Measurements from ENCODE around the gene ASAP3. TPM values are rescaled to one million over a fixed set of nuclear protein-coding genes. Genes with fewer than 3 reads are reported as not detected.
A peak's percentile ranks its signal among the peaks of the same experiment; 100 is the strongest.

Gene ASAP3
- total RNA-seq, 2 experiments from 2014 or later, result 0.25 to 0.52 TPM

DNA sequence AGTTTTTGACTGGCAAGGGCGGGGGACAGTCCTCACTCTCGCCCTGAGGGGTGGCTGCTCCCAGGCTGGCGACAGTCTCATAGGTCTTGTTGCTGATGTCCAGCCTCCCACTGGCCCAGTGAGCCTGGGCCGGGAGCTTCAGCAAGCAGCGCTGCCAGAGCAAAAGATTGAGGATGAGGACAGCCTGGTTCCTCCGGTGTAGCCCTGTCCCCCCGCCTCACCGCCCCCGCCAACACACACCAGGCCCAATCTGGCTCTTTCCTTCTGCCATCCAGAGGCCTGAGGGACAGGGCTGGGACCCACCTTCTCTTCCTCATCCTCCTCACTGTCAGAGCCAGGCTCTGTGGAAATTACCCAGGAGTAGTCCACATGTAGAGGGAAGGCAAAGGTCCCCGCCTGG, 50.9 kb downstream of the ASAP3 start:
- Mint-ChIP-seq H3K4me1 (no peaks in the 10 kb centered on the region), H3K27ac (no peak overlapping the region), H3K36me3 (ENCODE audit: low read depth) (no peaks in the 10 kb centered on the region), H3K4me3 (no peak overlapping the region), H3K27me3 (peaks cover 11% of the 10 kb centered on the region), H3K9me3 (no peaks in the 10 kb centered on the region)
- ChIA-PET CTCF (interaction anchor here (0.7 to 2.1 kb wide), 3 partner anchors 12 to 111 kb away, joined by 3 to 4 read pairs (median 3); no protein-coding TSS in a partner anchor), POLR2A (no interaction called here)
- DNase-seq, result no peak

GRCh38 chr1:23431431-23431830, 52.5 kb downstream of the ASAP3 start:
- ChIA-PET POLR2A (no interaction called here), CTCF (no interaction called here)
- H3K27ac Mint-ChIP-seq, result no peak overlapping the region
- DNase-seq, result no peak
- no peaks in the 10 kb centered on the region for H3K9me3 Mint-ChIP-seq
- H3K27me3 Mint-ChIP-seq, result peaks cover 15% of the 10 kb centered on the region
- H3K36me3 Mint-ChIP-seq (ENCODE audit: low read depth), result no peaks in the 10 kb centered on the region
- no peaks in the 10 kb centered on the region for H3K4me1 Mint-ChIP-seq
- H3K4me3 Mint-ChIP-seq, result no peak overlapping the region

DNA sequence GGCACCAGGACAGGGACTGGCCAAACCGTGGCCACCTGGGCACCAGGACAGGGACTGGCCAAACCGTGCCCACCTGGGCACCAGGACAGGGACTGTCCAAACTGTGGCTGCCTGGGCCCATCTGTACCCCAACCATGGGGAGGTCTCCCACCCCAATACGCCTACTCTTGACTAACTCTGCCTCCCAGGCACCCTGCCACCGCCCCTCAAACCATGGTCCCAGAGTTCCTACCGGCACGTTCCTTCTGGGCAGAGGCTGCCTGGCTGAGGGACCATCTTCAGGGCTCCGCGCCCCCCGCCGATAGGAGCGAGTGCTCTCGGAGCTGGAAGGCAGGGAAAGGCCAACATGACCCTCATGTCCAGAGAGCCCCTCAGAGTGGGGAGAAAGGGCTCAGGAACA, 53.2 kb downstream of the ASAP3 start:
- Mint-ChIP-seq H3K27ac (no peak overlapping the region), H3K27me3 (peaks cover 21% of the 10 kb centered on the region), H3K4me1 (peaks cover 1% of the 10 kb centered on the region), H3K4me3 (no peak overlapping the region), H3K9me3 (no peaks in the 10 kb centered on the region), H3K36me3 (ENCODE audit: low read depth) (no peaks in the 10 kb centered on the region)
- POLR2A ChIA-PET, result no interaction called here
- CTCF ChIA-PET, result no interaction called here
- no peak for DNase-seq

- CTCF ChIA-PET, result interaction anchor here (1.0 to 1.4 kb wide), 2 partner anchors 69 to 87 kb away, joined by 3 read pairs; no protein-coding TSS in a partner anchor
- H3K27me3 Mint-ChIP-seq, result peaks cover 34% of the 10 kb centered on the region
- H3K36me3 Mint-ChIP-seq (ENCODE audit: low read depth), result no peaks in the 10 kb centered on the region
- POLR2A ChIA-PET, result no interaction called here
- DNase-seq, result no peak
- peaks cover 13% of the 10 kb centered on the region for H3K4me1 Mint-ChIP-seq
- no peak overlapping the region for H3K27ac Mint-ChIP-seq
- H3K4me3 Mint-ChIP-seq, result no peak overlapping the region
- H3K9me3 Mint-ChIP-seq, result no peaks in the 10 kb centered on the region
These were observed 55.7 kb downstream of the ASAP3 start for GRCh38 chr1:23428136-23428905.

DNA sequence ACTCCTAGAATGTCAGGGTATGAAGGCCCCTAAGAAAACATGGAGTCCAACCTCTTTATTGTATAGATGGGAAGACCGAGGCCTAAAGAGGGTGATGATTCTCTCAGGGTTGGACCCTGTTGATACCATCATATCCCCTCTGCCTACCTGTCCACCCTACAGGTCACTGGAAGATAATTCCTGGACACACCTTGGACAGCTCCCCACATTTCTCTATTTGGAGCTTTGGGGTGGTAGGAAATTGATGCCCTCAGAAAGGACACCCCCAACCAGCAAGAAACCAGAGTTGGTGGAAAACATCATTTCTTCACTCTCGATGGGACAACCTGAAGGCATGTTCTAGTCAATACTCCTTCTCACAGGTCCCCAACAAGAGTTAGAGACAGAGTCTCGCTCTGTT, 56.4 kb downstream of the ASAP3 start:
- Mint-ChIP-seq H3K4me1 (peaks cover 20% of the 10 kb centered on the region), H3K27me3 (peaks cover 37% of the 10 kb centered on the region), H3K27ac (no peak overlapping the region), H3K9me3 (no peaks in the 10 kb centered on the region), H3K36me3 (ENCODE audit: low read depth) (no peaks in the 10 kb centered on the region), H3K4me3 (no peak overlapping the region)
- ChIA-PET POLR2A (no interaction called here), CTCF (interaction anchor here (1.4 kb wide), 1 partner anchor 69 kb away, joined by 3 read pairs; no protein-coding TSS in a partner anchor)
- no peak for DNase-seq

GRCh38 chr1:23426828-23427227, 57.2 kb downstream of the ASAP3 start:
- H3K4me1 Mint-ChIP-seq, result peaks cover 28% of the 10 kb centered on the region
- no peaks in the 10 kb centered on the region for H3K36me3 Mint-ChIP-seq (ENCODE audit: low read depth)
- DNase-seq, result no peak
- H3K9me3 Mint-ChIP-seq, result no peaks in the 10 kb centered on the region
- no peak overlapping the region for H3K4me3 Mint-ChIP-seq
- ChIA-PET POLR2A (no interaction called here), CTCF (interaction anchor here (0.6 kb wide), 2 partner anchors 88 to 114 kb away, joined by 3 to 4 read pairs; no protein-coding TSS in a partner anchor)
- peaks cover 37% of the 10 kb centered on the region for H3K27me3 Mint-ChIP-seq
- H3K27ac Mint-ChIP-seq, result no peak overlapping the region

GRCh38 chr1:23425193-23425494, 58.8 kb downstream of the ASAP3 start:
- H3K27me3 Mint-ChIP-seq, result peaks cover 37% of the 10 kb centered on the region
- peaks cover 40% of the 10 kb centered on the region for H3K4me1 Mint-ChIP-seq

GRCh38 chr1:23424293-23425192, 59.4 kb downstream of the ASAP3 start, which contains the start of gene TCEA3:
TSS of gene TCEA3 (minus strand) at chr1:23424748. CDS start at chr1:23424633, 115 bp downstream.
- Mint-ChIP-seq H3K4me3 (peak within 1 kb of the TSS; percentile 77), H3K27ac (peak within 1 kb of the TSS; percentile 92), H3K4me1 (peaks cover 46% of the 10 kb centered on the region), H3K36me3 (ENCODE audit: low read depth) (no peaks in the 10 kb centered on the region), H3K9me3 (no peaks in the 10 kb centered on the region), H3K27me3 (peaks cover 37% of the 10 kb centered on the region)
- POLR2A ChIA-PET, result no interaction called here
- peak; percentile 19 for DNase-seq
- CTCF ChIA-PET, result interaction anchor here (0.8 to 1.7 kb wide), 3 partner anchors 12 to 115 kb away, joined by 3 to 6 read pairs (median 3); no protein-coding TSS in a partner anchor

More at GRCh38 chr1:23425193-23425494, 58.8 kb downstream of the ASAP3 start:
- H3K36me3 Mint-ChIP-seq (ENCODE audit: low read depth), result no peaks in the 10 kb centered on the region
- H3K4me3 Mint-ChIP-seq, result peak overlapping the region; percentile 58
- peak overlapping the region; percentile 57 for H3K27ac Mint-ChIP-seq
- H3K9me3 Mint-ChIP-seq, result no peaks in the 10 kb centered on the region
- DNase-seq, result no peak
- ChIA-PET CTCF (interaction anchor here (0.8 to 1.7 kb wide), 3 partner anchors 11 to 114 kb away, joined by 3 to 6 read pairs (median 3); no protein-coding TSS in a partner anchor), POLR2A (no interaction called here)

GRCh38 chr1:23423415-23424292, 60.3 kb downstream of the ASAP3 start:
- H3K4me3 Mint-ChIP-seq, result peak overlapping the region; percentile 72
- H3K9me3 Mint-ChIP-seq, result no peaks in the 10 kb centered on the region
- DNase-seq, result no peak
- ChIA-PET POLR2A (no interaction called here), CTCF (interaction anchor here (1.7 kb wide), 1 partner anchor 13 kb away, joined by 6 read pairs; no protein-coding TSS in a partner anchor)
- peaks cover 33% of the 10 kb centered on the region for H3K27me3 Mint-ChIP-seq
- peaks cover 48% of the 10 kb centered on the region for H3K4me1 Mint-ChIP-seq
- no peaks in the 10 kb centered on the region for H3K36me3 Mint-ChIP-seq (ENCODE audit: low read depth)
- peak overlapping the region; percentile 92 for H3K27ac Mint-ChIP-seq

DNA sequence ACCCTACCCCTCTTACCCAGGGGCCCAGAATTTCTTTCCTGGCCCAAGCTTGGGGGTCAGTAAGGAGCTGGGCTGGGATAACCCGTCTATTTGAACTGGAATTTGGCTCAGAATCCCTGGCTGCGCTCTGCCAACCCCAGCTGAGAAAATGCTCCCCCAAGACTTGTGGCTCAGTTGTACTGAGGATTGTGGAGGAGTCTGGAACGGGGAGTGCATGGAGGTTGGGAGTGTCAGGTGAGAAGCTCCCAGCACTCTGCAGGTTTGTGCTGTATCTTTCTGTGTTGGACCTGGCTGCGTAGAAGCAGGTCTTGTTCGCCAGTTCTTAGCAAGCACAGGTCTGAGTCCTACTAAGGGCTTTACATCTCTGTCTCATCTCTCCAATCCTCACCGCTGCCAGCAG, 61.0 kb downstream of the ASAP3 start:
- ChIA-PET POLR2A (no interaction called here), CTCF (interaction anchor here (0.6 to 2.6 kb wide), 3 partner anchors 19 to 195 kb away, joined by 3 to 9 read pairs (median 3); no protein-coding TSS in a partner anchor)
- H3K4me1 Mint-ChIP-seq, result peaks cover 48% of the 10 kb centered on the region
- H3K27me3 Mint-ChIP-seq, result peaks cover 28% of the 10 kb centered on the region
- DNase-seq, result no peak
- H3K4me3 Mint-ChIP-seq, result peak overlapping the region; percentile 72
- H3K27ac Mint-ChIP-seq, result peak overlapping the region; percentile 92
- H3K9me3 Mint-ChIP-seq, result no peaks in the 10 kb centered on the region
- H3K36me3 Mint-ChIP-seq (ENCODE audit: low read depth), result no peaks in the 10 kb centered on the region

DNA sequence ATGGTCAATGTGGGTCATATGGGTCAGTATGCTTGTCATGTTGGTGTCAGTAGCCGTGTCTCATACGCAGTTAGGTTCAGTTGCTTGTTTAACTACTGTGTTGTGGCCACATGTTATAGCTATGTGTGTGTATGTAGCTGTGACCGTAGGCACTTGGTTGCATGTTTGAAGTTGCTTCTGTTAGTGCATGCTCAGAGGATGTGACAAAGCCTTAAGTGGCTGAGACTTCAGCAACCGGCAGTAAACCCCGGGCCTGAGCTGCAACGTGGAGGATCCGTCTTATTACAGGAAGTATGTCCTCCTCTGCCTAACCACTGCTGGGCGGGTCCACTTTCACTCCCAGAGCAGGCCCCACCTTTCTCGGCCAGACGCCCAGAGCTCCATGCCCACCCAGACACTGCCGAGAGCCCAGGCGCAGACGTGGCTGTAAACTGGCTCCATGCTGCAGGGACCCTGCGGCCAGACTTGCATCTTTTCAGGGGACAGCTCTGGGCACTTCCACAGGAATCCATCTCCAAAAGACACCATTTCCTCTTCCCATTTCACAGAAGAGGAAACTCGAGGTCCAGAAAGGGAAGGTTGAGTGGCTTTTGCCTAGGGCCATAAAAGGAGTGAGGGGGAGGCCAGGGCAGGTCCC, 61.6 kb downstream of the ASAP3 start:
- peak overlapping the region; percentile 92 for H3K27ac Mint-ChIP-seq
- ChIA-PET POLR2A (no interaction called here), CTCF (interaction anchor here (0.6 to 2.6 kb wide), 4 partner anchors 18 to 195 kb away, joined by 3 to 9 read pairs (median 4); no protein-coding TSS in a partner anchor)
- DNase-seq, result peak; percentile 79
- no peaks in the 10 kb centered on the region for H3K36me3 Mint-ChIP-seq (ENCODE audit: low read depth)
- H3K9me3 Mint-ChIP-seq, result no peaks in the 10 kb centered on the region
- peak overlapping the region; percentile 72 for H3K4me3 Mint-ChIP-seq
- peaks cover 28% of the 10 kb centered on the region for H3K27me3 Mint-ChIP-seq
- peaks cover 48% of the 10 kb centered on the region for H3K4me1 Mint-ChIP-seq
